NCI-H2196 (cell line): ENCODE results near the gene KCNQ1.

Source experiments
- DNase-seq: peaks from one replicate; lab custom pipeline; 2025; ENCODE audit not compliant: unreplicated experiment; lab: John Stamatoyannopoulos, UW

The KCNQ1 gene

GRCh38 chr11:2813141-2813908, 368.5 kb downstream of the KCNQ1 start:
- no peak for DNase-seq

GRCh38 chr11:2813968-2814367, 369.2 kb downstream of the KCNQ1 start:
- no peak for DNase-seq

- DNase-seq: peak; percentile 52
These were observed 369.9 kb downstream of the KCNQ1 start for GRCh38 chr11:2814751-2815150.

- DNase-seq: no peak
These were observed 371.1 kb downstream of the KCNQ1 start for GRCh38 chr11:2815762-2816496.

GRCh38 chr11:2816523-2816922, 371.7 kb downstream of the KCNQ1 start:
- no peak for DNase-seq

GRCh38 chr11:2816941-2817421, 372.2 kb downstream of the KCNQ1 start:
- no peak for DNase-seq

- no peak for DNase-seq
These were observed 372.6 kb downstream of the KCNQ1 start for GRCh38 chr11:2817431-2817830.

GRCh38 chr11:2818021-2818420, 373.2 kb downstream of the KCNQ1 start:
- DNase-seq: no peak

- no peak for DNase-seq
These were observed 373.7 kb downstream of the KCNQ1 start for GRCh38 chr11:2818503-2818902.

- DNase-seq: no peak
These were observed 374.5 kb downstream of the KCNQ1 start for GRCh38 chr11:2819316-2819715.

- no peak for DNase-seq
These were observed 376.2 kb downstream of the KCNQ1 start for GRCh38 chr11:2820976-2821375.

GRCh38 chr11:2821891-2822290, 377.1 kb downstream of the KCNQ1 start:
- DNase-seq: no peak

- DNase-seq: no peak
These were observed 380.0 kb downstream of the KCNQ1 start for GRCh38 chr11:2824851-2825250.

GRCh38 chr11:2825261-2825888, 380.6 kb downstream of the KCNQ1 start:
- no peak for DNase-seq

GRCh38 chr11:2825889-2826678, 381.3 kb downstream of the KCNQ1 start:
- no peak for DNase-seq

- no peak for DNase-seq
These were observed 381.9 kb downstream of the KCNQ1 start for GRCh38 chr11:2826679-2827056.

- DNase-seq: no peak
These were observed 382.4 kb downstream of the KCNQ1 start for GRCh38 chr11:2827256-2827655.

GRCh38 chr11:2827792-2828191, 383.0 kb downstream of the KCNQ1 start:
- DNase-seq: no peak

- no peak for DNase-seq
These were observed 383.9 kb downstream of the KCNQ1 start for GRCh38 chr11:2828585-2829330.

GRCh38 chr11:2830030-2830812, 385.4 kb downstream of the KCNQ1 start:
- DNase-seq: no peak
